ENCODE results near the gene CD3G. TPM values are rescaled to one million over a fixed set of nuclear protein-coding genes. Genes with fewer than 3 reads are reported as not detected.

The CD3G gene
- total RNA-seq, 1 experiment from 2014 or later = 0.15 TPM

- POLR2A ChIA-PET = no interaction called here
- no peak overlapping the region for H3K27ac ChIP-seq (ENCODE audit: low read length)
- in situ Hi-C loops (cut with HindIII; ENCODE audit: low pct_unique_long_range_greater_than_20kb, low sequenced_read_pairs) = no loop called here
These were observed 23.6 kb upstream of the CD3G start for GRCh38 chr11:118320515-118320914.

GRCh38 chr11:118321386-118322082, 22.6 kb upstream of the CD3G start:
- H3K4me3 ChIP-seq (ENCODE audit: low read depth in 2 of 2, low read length in 2 of 2) = no peak overlapping the region
- CTCF ChIA-PET = no interaction called here

More at GRCh38 chr11:118320515-118320914, 23.6 kb upstream of the CD3G start:
- Histone ChIP-seq H3K9me3 (ENCODE audit: control insufficient read depth, insufficient read depth, low read depth, low read length) (no peaks in the 10 kb centered on the region), H3K27me3 (ENCODE audit: control insufficient read depth, insufficient read depth, low read length) (no peaks in the 10 kb centered on the region), H3K4me1 (ENCODE audit: control insufficient read depth, insufficient read depth, low read length) (peaks cover 8% of the 10 kb centered on the region), H3K36me3 (ENCODE audit: control insufficient read depth, insufficient read depth, low read length) (no peaks in the 10 kb centered on the region), H3K4me3 (ENCODE audit: low read depth in 2 of 2, low read length in 2 of 2) (no peak overlapping the region)
- no peak for DNase-seq (ENCODE audit: low read depth, low spot score)
- no TSS peak for BruUV-seq (replicated peaks)
- ATAC-seq = no peak
- intact Hi-C loops (cut with micrococcal nuclease; ENCODE audit: unreplicated experiment) = no loop called here
- TF ChIP-seq, protein P1, sequence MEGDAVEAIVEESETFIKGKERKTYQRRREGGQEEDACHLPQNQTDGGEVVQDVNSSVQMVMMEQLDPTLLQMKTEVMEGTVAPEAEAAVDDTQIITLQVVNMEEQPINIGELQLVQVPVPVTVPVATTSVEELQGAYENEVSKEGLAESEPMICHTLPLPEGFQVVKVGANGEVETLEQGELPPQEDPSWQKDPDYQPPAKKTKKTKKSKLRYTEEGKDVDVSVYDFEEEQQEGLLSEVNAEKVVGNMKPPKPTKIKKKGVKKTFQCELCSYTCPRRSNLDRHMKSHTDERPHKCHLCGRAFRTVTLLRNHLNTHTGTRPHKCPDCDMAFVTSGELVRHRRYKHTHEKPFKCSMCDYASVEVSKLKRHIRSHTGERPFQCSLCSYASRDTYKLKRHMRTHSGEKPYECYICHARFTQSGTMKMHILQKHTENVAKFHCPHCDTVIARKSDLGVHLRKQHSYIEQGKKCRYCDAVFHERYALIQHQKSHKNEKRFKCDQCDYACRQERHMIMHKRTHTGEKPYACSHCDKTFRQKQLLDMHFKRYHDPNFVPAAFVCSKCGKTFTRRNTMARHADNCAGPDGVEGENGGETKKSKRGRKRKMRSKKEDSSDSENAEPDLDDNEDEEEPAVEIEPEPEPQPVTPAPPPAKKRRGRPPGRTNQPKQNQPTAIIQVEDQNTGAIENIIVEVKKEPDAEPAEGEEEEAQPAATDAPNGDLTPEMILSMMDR (IDR thresholded peaks at IDR 0.05) = no peak
- TF ChIP-seq, protein P2, sequence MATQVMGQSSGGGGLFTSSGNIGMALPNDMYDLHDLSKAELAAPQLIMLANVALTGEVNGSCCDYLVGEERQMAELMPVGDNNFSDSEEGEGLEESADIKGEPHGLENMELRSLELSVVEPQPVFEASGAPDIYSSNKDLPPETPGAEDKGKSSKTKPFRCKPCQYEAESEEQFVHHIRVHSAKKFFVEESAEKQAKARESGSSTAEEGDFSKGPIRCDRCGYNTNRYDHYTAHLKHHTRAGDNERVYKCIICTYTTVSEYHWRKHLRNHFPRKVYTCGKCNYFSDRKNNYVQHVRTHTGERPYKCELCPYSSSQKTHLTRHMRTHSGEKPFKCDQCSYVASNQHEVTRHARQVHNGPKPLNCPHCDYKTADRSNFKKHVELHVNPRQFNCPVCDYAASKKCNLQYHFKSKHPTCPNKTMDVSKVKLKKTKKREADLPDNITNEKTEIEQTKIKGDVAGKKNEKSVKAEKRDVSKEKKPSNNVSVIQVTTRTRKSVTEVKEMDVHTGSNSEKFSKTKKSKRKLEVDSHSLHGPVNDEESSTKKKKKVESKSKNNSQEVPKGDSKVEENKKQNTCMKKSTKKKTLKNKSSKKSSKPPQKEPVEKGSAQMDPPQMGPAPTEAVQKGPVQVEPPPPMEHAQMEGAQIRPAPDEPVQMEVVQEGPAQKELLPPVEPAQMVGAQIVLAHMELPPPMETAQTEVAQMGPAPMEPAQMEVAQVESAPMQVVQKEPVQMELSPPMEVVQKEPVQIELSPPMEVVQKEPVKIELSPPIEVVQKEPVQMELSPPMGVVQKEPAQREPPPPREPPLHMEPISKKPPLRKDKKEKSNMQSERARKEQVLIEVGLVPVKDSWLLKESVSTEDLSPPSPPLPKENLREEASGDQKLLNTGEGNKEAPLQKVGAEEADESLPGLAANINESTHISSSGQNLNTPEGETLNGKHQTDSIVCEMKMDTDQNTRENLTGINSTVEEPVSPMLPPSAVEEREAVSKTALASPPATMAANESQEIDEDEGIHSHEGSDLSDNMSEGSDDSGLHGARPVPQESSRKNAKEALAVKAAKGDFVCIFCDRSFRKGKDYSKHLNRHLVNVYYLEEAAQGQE (IDR thresholded peaks at IDR 0.05; ENCODE audit: insufficient read depth in 1 of 2, low read depth in 2 of 2, low read length in 1 of 2) = no peak
- TF ChIP-seq POLR2AphosphoS5 (IDR thresholded peaks at IDR 0.05; ENCODE audit: low read depth, low read length) (no peak), SIN3A (IDR thresholded peaks at IDR 0.05; ENCODE audit: borderline replicate concordance, insufficient read depth, low read depth, low read length) (no peak), TCF7L2 (IDR thresholded peaks at IDR 0.05; ENCODE audit: low read depth, low read length) (no peak)
- CTCF ChIA-PET = no interaction called here

More at GRCh38 chr11:118321386-118322082, 22.6 kb upstream of the CD3G start:
- intact Hi-C loops (cut with micrococcal nuclease; ENCODE audit: unreplicated experiment) (no loop called here), in situ Hi-C loops (cut with HindIII; ENCODE audit: low pct_unique_long_range_greater_than_20kb, low sequenced_read_pairs) (no loop called here)
- DNase-seq (ENCODE audit: low read depth, low spot score) = no peak
- H3K9me3 ChIP-seq (ENCODE audit: control insufficient read depth, insufficient read depth, low read depth, low read length) = no peaks in the 10 kb centered on the region
- no peaks in the 10 kb centered on the region for H3K36me3 ChIP-seq (ENCODE audit: control insufficient read depth, insufficient read depth, low read length)
- ATAC-seq = no peak
- TF ChIP-seq SIN3A (IDR thresholded peaks at IDR 0.05; ENCODE audit: borderline replicate concordance, insufficient read depth, low read depth, low read length) = no peak
- TF ChIP-seq, protein P1 (IDR thresholded peaks at IDR 0.05) = no peak
- TF ChIP-seq, protein P2 (IDR thresholded peaks at IDR 0.05; ENCODE audit: insufficient read depth in 1 of 2, low read depth in 2 of 2, low read length in 1 of 2) = no peak
- no peak for TF ChIP-seq TCF7L2 (IDR thresholded peaks at IDR 0.05; ENCODE audit: low read depth, low read length)
- TF ChIP-seq POLR2AphosphoS5 (IDR thresholded peaks at IDR 0.05; ENCODE audit: low read depth, low read length) = no peak
- BruUV-seq (replicated peaks) = no TSS peak
- H3K27me3 ChIP-seq (ENCODE audit: control insufficient read depth, insufficient read depth, low read length) = no peaks in the 10 kb centered on the region
- H3K4me1 ChIP-seq (ENCODE audit: control insufficient read depth, insufficient read depth, low read length) = 0 out of 2 replicates have a peak, but pooled peaks cover 3% of the 10 kb centered on the region
- POLR2A ChIA-PET = no interaction called here
- H3K27ac ChIP-seq (ENCODE audit: low read length) = no peak overlapping the region
